Activated T-cell treated with anti-CD3 and anti-CD28 coated beads, Interleukin-2, amount 50 U/mL, for 24 hours (primary cell): ENCODE measurements around the gene CROCC2.
A peak's percentile ranks its signal among the peaks of the same experiment; 100 is the strongest.

Source experiments
- DNase-seq: peaks from one replicate; pipeline ENCODE4 v3.0.0-alpha.2; 2020
- H3K27ac Mint-ChIP-seq: 2 replicates; pipeline ENCODE4 v1.8.0; 2020; ENCODE audit warnings: mild to moderate bottlenecking, mixed read lengths
- H3K27me3 Mint-ChIP-seq: 2 replicates; pipeline ENCODE4 v1.8.0; 2020; ENCODE audit warnings: mixed read lengths
- H3K36me3 Mint-ChIP-seq: 2 replicates; pipeline ENCODE4 v1.8.0; 2020; ENCODE audit warnings: low read depth, mixed read lengths
- H3K4me1 Mint-ChIP-seq: 2 replicates; pipeline ENCODE4 v1.8.0; 2020; ENCODE audit warnings: low read depth, mixed read lengths
- H3K4me3 Mint-ChIP-seq: 2 replicates; pipeline ENCODE4 v1.8.0; 2020; ENCODE audit warnings: mild to moderate bottlenecking, moderate library complexity, mixed read lengths
- H3K9me3 Mint-ChIP-seq: 2 replicates; pipeline ENCODE4 v1.8.0; 2020; ENCODE audit warnings: mixed read lengths

Gene CROCC2

GRCh38 chr2:240997141-240997855, 91.2 kb downstream of the CROCC2 start:
- Mint-ChIP-seq H3K36me3 (no peaks in the 10 kb centered on the region), H3K4me1 (peaks cover 18% of the 10 kb centered on the region), H3K9me3 (no peaks in the 10 kb centered on the region), H3K27me3 (peaks cover 28% of the 10 kb centered on the region), H3K27ac (peak overlapping the region; percentile 60), H3K4me3 (peak overlapping the region; percentile 46)
- DNase-seq: peak; percentile 31

GRCh38 chr2:240997856-240998705, 91.9 kb downstream of the CROCC2 start, which contains the start of gene SNED1:
Gene SNED1 (plus strand): TSS chr2:240998618. CDS start chr2:240998838, 220 bp downstream.
- Mint-ChIP-seq H3K4me3 (peak within 1 kb of the TSS; percentile 46), H3K27ac (peak within 1 kb of the TSS; percentile 60), H3K9me3 (peaks cover under 1% of the 10 kb centered on the region), H3K4me1 (peaks cover 18% of the 10 kb centered on the region), H3K36me3 (no peaks in the 10 kb centered on the region), H3K27me3 (peaks cover 28% of the 10 kb centered on the region)
- peak; percentile 76 for DNase-seq

- Mint-ChIP-seq H3K4me3 (no peak overlapping the region), H3K36me3 (peaks cover 4% of the 10 kb centered on the region), H3K4me1 (peaks cover 18% of the 10 kb centered on the region), H3K27ac (no peak overlapping the region), H3K27me3 (peaks cover 28% of the 10 kb centered on the region), H3K9me3 (peaks cover 6% of the 10 kb centered on the region)
- DNase-seq: no peak
Observed at GRCh38 chr2:240998706-240998994, 92.5 kb downstream of the CROCC2 start.

- Mint-ChIP-seq H3K9me3 (peaks cover 11% of the 10 kb centered on the region), H3K4me1 (peaks cover 18% of the 10 kb centered on the region), H3K27ac (no peak overlapping the region), H3K36me3 (peaks cover 7% of the 10 kb centered on the region), H3K27me3 (peaks cover 28% of the 10 kb centered on the region), H3K4me3 (peak overlapping the region; percentile 1)
- DNase-seq: no peak
Observed at GRCh38 chr2:240998995-240999791, 93.1 kb downstream of the CROCC2 start.

- H3K27ac Mint-ChIP-seq: no peak overlapping the region
- peaks cover 7% of the 10 kb centered on the region for H3K36me3 Mint-ChIP-seq
- peaks cover 28% of the 10 kb centered on the region for H3K27me3 Mint-ChIP-seq
- DNase-seq: peak; percentile 25
- peaks cover 12% of the 10 kb centered on the region for H3K9me3 Mint-ChIP-seq
- H3K4me3 Mint-ChIP-seq: peak overlapping the region; percentile 1
- H3K4me1 Mint-ChIP-seq: peaks cover 18% of the 10 kb centered on the region
Observed at GRCh38 chr2:240999873-241000541, 93.9 kb downstream of the CROCC2 start.

- H3K27me3 Mint-ChIP-seq: peaks cover 23% of the 10 kb centered on the region
- no peak for DNase-seq
- no peak overlapping the region for H3K4me3 Mint-ChIP-seq
- H3K27ac Mint-ChIP-seq: no peak overlapping the region
- peaks cover 14% of the 10 kb centered on the region for H3K36me3 Mint-ChIP-seq
- H3K4me1 Mint-ChIP-seq: peaks cover 18% of the 10 kb centered on the region
- peaks cover 19% of the 10 kb centered on the region for H3K9me3 Mint-ChIP-seq
Observed at GRCh38 chr2:241000831-241001321, 94.7 kb downstream of the CROCC2 start.

GRCh38 chr2:241001413-241002274, 95.5 kb downstream of the CROCC2 start:
- H3K4me1 Mint-ChIP-seq: peaks cover 25% of the 10 kb centered on the region
- peaks cover 24% of the 10 kb centered on the region for H3K9me3 Mint-ChIP-seq
- no peak for DNase-seq
- H3K4me3 Mint-ChIP-seq: no peak overlapping the region
- no peak overlapping the region for H3K27ac Mint-ChIP-seq
- peaks cover 23% of the 10 kb centered on the region for H3K27me3 Mint-ChIP-seq
- peaks cover 17% of the 10 kb centered on the region for H3K36me3 Mint-ChIP-seq

- Mint-ChIP-seq H3K36me3 (peaks cover 17% of the 10 kb centered on the region), H3K4me3 (no peak overlapping the region), H3K4me1 (peaks cover 26% of the 10 kb centered on the region), H3K27ac (no peak overlapping the region), H3K27me3 (peaks cover 16% of the 10 kb centered on the region), H3K9me3 (peaks cover 24% of the 10 kb centered on the region)
- no peak for DNase-seq
Observed at GRCh38 chr2:241002275-241003046, 96.3 kb downstream of the CROCC2 start.

GRCh38 chr2:241003047-241003360, 96.9 kb downstream of the CROCC2 start:
- DNase-seq: no peak
- Mint-ChIP-seq H3K36me3 (peaks cover 17% of the 10 kb centered on the region), H3K4me3 (no peak overlapping the region)

GRCh38 chr2:241003369-241003768, 97.2 kb downstream of the CROCC2 start:
- H3K36me3 Mint-ChIP-seq: peaks cover 17% of the 10 kb centered on the region
- DNase-seq: no peak
- peaks cover 13% of the 10 kb centered on the region for H3K27me3 Mint-ChIP-seq
- H3K4me3 Mint-ChIP-seq: no peak overlapping the region
- H3K9me3 Mint-ChIP-seq: peaks cover 24% of the 10 kb centered on the region
- no peak overlapping the region for H3K27ac Mint-ChIP-seq
- H3K4me1 Mint-ChIP-seq: peaks cover 28% of the 10 kb centered on the region

More at GRCh38 chr2:241003047-241003360, 96.9 kb downstream of the CROCC2 start:
- H3K9me3 Mint-ChIP-seq: peaks cover 24% of the 10 kb centered on the region
- peaks cover 28% of the 10 kb centered on the region for H3K4me1 Mint-ChIP-seq
- peaks cover 13% of the 10 kb centered on the region for H3K27me3 Mint-ChIP-seq
- H3K27ac Mint-ChIP-seq: no peak overlapping the region

GRCh38 chr2:241003830-241004564, 97.9 kb downstream of the CROCC2 start:
- no peak overlapping the region for H3K27ac Mint-ChIP-seq
- no peak for DNase-seq
- peaks cover 35% of the 10 kb centered on the region for H3K4me1 Mint-ChIP-seq
- H3K9me3 Mint-ChIP-seq: peaks cover 24% of the 10 kb centered on the region
- peaks cover 13% of the 10 kb centered on the region for H3K27me3 Mint-ChIP-seq
- H3K36me3 Mint-ChIP-seq: peaks cover 17% of the 10 kb centered on the region
- H3K4me3 Mint-ChIP-seq: no peak overlapping the region

GRCh38 chr2:241005569-241005968, 99.4 kb downstream of the CROCC2 start:
- DNase-seq: no peak
- Mint-ChIP-seq H3K4me3 (no peak overlapping the region), H3K27me3 (peaks cover 2% of the 10 kb centered on the region), H3K9me3 (peaks cover 24% of the 10 kb centered on the region), H3K27ac (no peak overlapping the region), H3K36me3 (peaks cover 17% of the 10 kb centered on the region), H3K4me1 (peaks cover 40% of the 10 kb centered on the region)
